ENCODE data around the gene TRPC3. TPM values are rescaled to one million over a fixed set of nuclear protein-coding genes. Genes with fewer than 3 reads are reported as not detected.

The TRPC3 gene
- not detected for polyA plus RNA-seq (2012; ENCODE audit: missing spikeins)

GRCh38 chr4:121951521-121952110 is at the start of gene TRPC3:
TSS of gene TRPC3 (minus strand) at chr4:121952060. CDS start at chr4:121951680, 380 bp downstream.
- FAIRE-seq (no peak), DNase-seq (ENCODE audit: insufficient read length) (no peak)
- TF ChIP-seq TAF1 (IDR thresholded peaks at IDR 0.05; ENCODE audit: borderline replicate concordance, low read depth, low read length) (no peak), POLR2A (IDR thresholded peaks at IDR 0.05; ENCODE audit: low read depth, low read length) (no peak), POLR2AphosphoS5 (IDR thresholded peaks at IDR 0.05; ENCODE audit: low read depth, low read length) (no peak)

- TF ChIP-seq POLR2AphosphoS5 (IDR thresholded peaks at IDR 0.05; ENCODE audit: low read depth, low read length), result no peak
- no peak for TF ChIP-seq TAF1 (IDR thresholded peaks at IDR 0.05; ENCODE audit: borderline replicate concordance, low read depth, low read length)
- TF ChIP-seq POLR2A (IDR thresholded peaks at IDR 0.05; ENCODE audit: low read depth, low read length), result no peak
- DNase-seq (ENCODE audit: insufficient read length) (no peak), FAIRE-seq (no peak)
These were observed 49.0 kb upstream of the TRPC3 start for GRCh38 chr4:122000849-122001248.

GRCh38 chr4:121998024-121998423 is 46.2 kb upstream of the TRPC3 start:
- no peak for FAIRE-seq
- TF ChIP-seq POLR2A (IDR thresholded peaks at IDR 0.05; ENCODE audit: low read depth, low read length) (no peak), TAF1 (IDR thresholded peaks at IDR 0.05; ENCODE audit: borderline replicate concordance, low read depth, low read length) (no peak), POLR2AphosphoS5 (IDR thresholded peaks at IDR 0.05; ENCODE audit: low read depth, low read length) (no peak)
- no peak for DNase-seq (ENCODE audit: insufficient read length)

- no peak for DNase-seq (ENCODE audit: insufficient read length)
These were observed 44.1 kb upstream of the TRPC3 start for GRCh38 chr4:121995790-121996537.

GRCh38 chr4:121991968-121992367 is 40.1 kb upstream of the TRPC3 start:
- FAIRE-seq (no peak), DNase-seq (ENCODE audit: insufficient read length) (no peak)
- TF ChIP-seq POLR2AphosphoS5 (IDR thresholded peaks at IDR 0.05; ENCODE audit: low read depth, low read length) (no peak), POLR2A (IDR thresholded peaks at IDR 0.05; ENCODE audit: low read depth, low read length) (no peak), TAF1 (IDR thresholded peaks at IDR 0.05; ENCODE audit: borderline replicate concordance, low read depth, low read length) (no peak)

More at GRCh38 chr4:121995790-121996537, 44.1 kb upstream of the TRPC3 start:
- no peak for FAIRE-seq
- TF ChIP-seq POLR2A (IDR thresholded peaks at IDR 0.05; ENCODE audit: low read depth, low read length) (no peak), POLR2AphosphoS5 (IDR thresholded peaks at IDR 0.05; ENCODE audit: low read depth, low read length) (no peak)

- TF ChIP-seq TAF1 (IDR thresholded peaks at IDR 0.05; ENCODE audit: borderline replicate concordance, low read depth, low read length) (no peak), POLR2AphosphoS5 (IDR thresholded peaks at IDR 0.05; ENCODE audit: low read depth, low read length) (no peak), POLR2A (IDR thresholded peaks at IDR 0.05; ENCODE audit: low read depth, low read length) (no peak)
- no peak for FAIRE-seq
These were observed 38.6 kb upstream of the TRPC3 start for GRCh38 chr4:121990489-121990888.

GRCh38 chr4:121989715-121990114 is 37.9 kb upstream of the TRPC3 start:
- FAIRE-seq (no peak), DNase-seq (ENCODE audit: insufficient read length) (no peak)
- TF ChIP-seq POLR2A (IDR thresholded peaks at IDR 0.05; ENCODE audit: low read depth, low read length) (no peak), TAF1 (IDR thresholded peaks at IDR 0.05; ENCODE audit: borderline replicate concordance, low read depth, low read length) (no peak), POLR2AphosphoS5 (IDR thresholded peaks at IDR 0.05; ENCODE audit: low read depth, low read length) (no peak)

More at GRCh38 chr4:121990489-121990888, 38.6 kb upstream of the TRPC3 start:
- no peak for DNase-seq (ENCODE audit: insufficient read length)

- DNase-seq (ENCODE audit: insufficient read length), result no peak
- TF ChIP-seq POLR2A (IDR thresholded peaks at IDR 0.05; ENCODE audit: low read depth, low read length), result no peak
- FAIRE-seq, result no peak
These were observed 37.1 kb upstream of the TRPC3 start for GRCh38 chr4:121988950-121989349.

GRCh38 chr4:121980643-121981042 is 28.8 kb upstream of the TRPC3 start:
- DNase-seq (ENCODE audit: insufficient read length) (no peak), FAIRE-seq (no peak)
- TF ChIP-seq POLR2A (IDR thresholded peaks at IDR 0.05; ENCODE audit: low read depth, low read length) (no peak), TAF1 (IDR thresholded peaks at IDR 0.05; ENCODE audit: borderline replicate concordance, low read depth, low read length) (no peak), POLR2AphosphoS5 (IDR thresholded peaks at IDR 0.05; ENCODE audit: low read depth, low read length) (no peak)

GRCh38 chr4:121978172-121978516 is 26.3 kb upstream of the TRPC3 start:
- DNase-seq (ENCODE audit: insufficient read length), result no peak
- no peak for FAIRE-seq
- TF ChIP-seq TAF1 (IDR thresholded peaks at IDR 0.05; ENCODE audit: borderline replicate concordance, low read depth, low read length) (no peak), POLR2AphosphoS5 (IDR thresholded peaks at IDR 0.05; ENCODE audit: low read depth, low read length) (no peak), POLR2A (IDR thresholded peaks at IDR 0.05; ENCODE audit: low read depth, low read length) (no peak)

GRCh38 chr4:121977251-121978171 is 25.7 kb upstream of the TRPC3 start:
- peak; percentile 11 for DNase-seq (ENCODE audit: insufficient read length)
- no peak for TF ChIP-seq POLR2AphosphoS5 (IDR thresholded peaks at IDR 0.05; ENCODE audit: low read depth, low read length)
- TF ChIP-seq TAF1 (IDR thresholded peaks at IDR 0.05; ENCODE audit: borderline replicate concordance, low read depth, low read length), result no peak
- TF ChIP-seq POLR2A (IDR thresholded peaks at IDR 0.05; ENCODE audit: low read depth, low read length), result no peak
- FAIRE-seq, result peak; percentile 89
